Endothelial cell of umbilical vein (primary cell): ENCODE data around the gene TENT4A. TPM values are rescaled to one million over a fixed set of nuclear protein-coding genes. Genes with fewer than 3 reads are reported as not detected.

Source experiments
- BruUV-seq: library from RNA; stranded (reverse); fragments of 400-500 nt; replicated peaks from 2 replicates; lab custom pipeline; 2021; lab: Mats Ljungman, UMichigan
- CTCF ChIA-PET: fragments of 300-600, 350-600 bp; sonication (Branson Sonifier 250); formaldehyde crosslinking; loops from one replicate; lab custom pipeline; 2021; ENCODE audit warnings: antibody characterized with exemption, inconsistent platforms; lab: Charles Lee
- POLR2A ChIA-PET: fragments of 300-600, 350-600 bp; sonication (Branson Sonifier 250); formaldehyde crosslinking; loops from one replicate; lab custom pipeline; 2021; ENCODE audit warnings: antibody characterized with exemption, inconsistent platforms; lab: Charles Lee
- DNase-seq: peaks from one replicate; pipeline ENCODE4 v3.0.0-alpha.2; 2011; ENCODE audit warnings: low read depth, low spot score
- FAIRE-seq: peaks from 2 replicates; lab custom pipeline; 2011; peaks lifted over from hg19 to GRCh38; lab: Jason Lieb, UNC
- H2AFZ ChIP-seq: 2 replicates; pipeline ENCODE4 v1.6.0; 2012; ENCODE audit warnings: low read depth, low read length, control low read depth, inconsistent platforms
- H3K27ac ChIP-seq: 2 replicates; pipeline ENCODE4 v1.5.1; 2011; ENCODE audit warnings: low read depth, mild to moderate bottlenecking, control low read depth, low read length, moderate library complexity; ENCODE audit not compliant: insufficient read depth
- H3K27me3 ChIP-seq, 2 experiments: 2 replicates each; pipeline versions ENCODE4 v1.6.0 to v1.6.1; 2011; ENCODE audit warnings: low read length in 2 of 2, mixed read lengths in 1 of 2; ENCODE audit not compliant: control insufficient read depth in 2 of 2, insufficient read depth in 2 of 2
- H3K36me3 ChIP-seq, 2 experiments: 2 replicates in 1 of 2; 3 replicates in 1 of 2; pipeline ENCODE4 v1.5.1; 2011; ENCODE audit warnings: low read length in 2 of 2, mild to moderate bottlenecking in 1 of 2, moderate library complexity in 1 of 2; ENCODE audit not compliant: control insufficient read depth in 2 of 2, insufficient read depth in 2 of 2; ENCODE audit errors: extremely low read depth in 1 of 2
- H3K4me1 ChIP-seq: 3 replicates; pipeline ENCODE4 v1.5.1; 2011; ENCODE audit warnings: mild to moderate bottlenecking, low read length; ENCODE audit not compliant: control insufficient read depth, insufficient read depth; ENCODE audit errors: extremely low read depth
- H3K4me2 ChIP-seq: 2 replicates; pipeline ENCODE4 v1.6.1; 2011; ENCODE audit warnings: low read length, control low read depth, mixed read lengths; ENCODE audit not compliant: insufficient read depth
- H3K4me3 ChIP-seq, 3 experiments: fragments of 200-600 bp in 1 of 3; sonication (generic), shearing (Covaris generic) in 1 of 3; replicated peaks in 1 of 3; 2 replicates each; pipeline ENCODE4 v1.5.1; 2011 to 2016; ENCODE audit warnings: control low read depth in 3 of 3, low read length in 3 of 3, mild to moderate bottlenecking in 2 of 3, inconsistent platforms in 1 of 3, low read depth in 1 of 3, moderate library complexity in 1 of 3; ENCODE audit not compliant: insufficient read depth in 1 of 3
- H3K79me2 ChIP-seq: 2 replicates; pipeline ENCODE4 v1.6.0; 2012; ENCODE audit warnings: low read length, inconsistent platforms; ENCODE audit not compliant: control insufficient read depth, insufficient read depth
- H3K9ac ChIP-seq: replicated peaks from 2 replicates; pipeline ENCODE3; 2011; ENCODE audit warnings: low read length, control low read depth; ENCODE audit not compliant: insufficient read depth; ENCODE audit errors: extremely low read depth
- H3K9me1 ChIP-seq: replicated peaks from 3 replicates; pipeline ENCODE4 v1.6.0; 2011; ENCODE audit warnings: mild to moderate bottlenecking, low read length; ENCODE audit not compliant: control insufficient read depth, insufficient read depth; ENCODE audit errors: extremely low read depth
- H3K9me3 ChIP-seq: replicated peaks from 2 replicates; pipeline ENCODE4 v1.5.1; 2012; ENCODE audit warnings: low read length, inconsistent platforms; ENCODE audit not compliant: control insufficient read depth, insufficient read depth
- H4K20me1 ChIP-seq: replicated peaks from 2 replicates; pipeline ENCODE3; 2011; ENCODE audit warnings: mild to moderate bottlenecking, low read length; ENCODE audit not compliant: control insufficient read depth, insufficient read depth; ENCODE audit errors: extremely low read depth
- CTCF ChIP-seq, 2 donors: IDR thresholded peaks; 1 replicate in 1 of 2; 2 replicates in 1 of 2; pipeline ENCODE4 v1.5.1; 2011; ENCODE audit warnings: low read length in 2 of 2, mild to moderate bottlenecking in 2 of 2, moderate library complexity in 2 of 2, control low read depth in 1 of 2, inconsistent platforms in 1 of 2, low read depth in 1 of 2; ENCODE audit not compliant: insufficient read depth in 1 of 2; ENCODE audit errors: extremely low read depth in 1 of 2
- EZH2 ChIP-seq: IDR thresholded peaks from 2 replicates; pipeline ENCODE4 v1.6.1; 2012; ENCODE audit warnings: borderline replicate concordance, low read depth, mild to moderate bottlenecking, moderate library complexity, low read length, inconsistent platforms; ENCODE audit not compliant: severe bottlenecking
- FOS ChIP-seq: IDR thresholded peaks from 2 replicates; pipeline ENCODE4 v1.6.1; 2011; ENCODE audit warnings: mild to moderate bottlenecking, low read length, moderate library complexity, borderline replicate concordance; ENCODE audit not compliant: insufficient read depth
- GATA2 ChIP-seq: IDR thresholded peaks from 2 replicates; pipeline ENCODE4 v1.7.0; 2011; ENCODE audit warnings: low read depth, mild to moderate bottlenecking, moderate library complexity, mixed read lengths, low read length; ENCODE audit not compliant: insufficient read length, insufficient read depth
- JUN ChIP-seq: IDR thresholded peaks from 2 replicates; pipeline ENCODE4 v1.6.1; 2011; ENCODE audit warnings: borderline replicate concordance, low read depth; ENCODE audit not compliant: insufficient read length, insufficient read depth
- MAX ChIP-seq: IDR thresholded peaks from 2 replicates; pipeline ENCODE4 v1.6.1; 2011; ENCODE audit not compliant: insufficient read depth, insufficient read length
- MYC ChIP-seq: IDR thresholded peaks from one replicate; pipeline ENCODE4 v1.6.1; 2011; ENCODE audit warnings: mild to moderate bottlenecking, low read depth, low read length
- POLR2A ChIP-seq: IDR thresholded peaks from 2 replicates; pipeline ENCODE4 v1.6.1; 2012; ENCODE audit warnings: low read depth, mild to moderate bottlenecking, control low read depth, low read length
- POLR2AphosphoS5 ChIP-seq: IDR thresholded peaks from 2 replicates; pipeline ENCODE4 v1.6.1; 2012; ENCODE audit warnings: low read depth, mild to moderate bottlenecking, control low read depth, low read length, moderate library complexity; ENCODE audit not compliant: insufficient read depth
- dilution Hi-C: fragments of 300-500 bp; cut with MboI; formaldehyde crosslinking; loops from one replicate; pipeline ENCODE4 v1.15.0; 2019; ENCODE audit warnings: low sequenced_read_pairs; ENCODE audit not compliant: extremely low pct_ligation_motif_present
- intact Hi-C: fragments of 100-400 bp; cut with micrococcal nuclease; formaldehyde crosslinking; loops from one replicate; pipeline ENCODE4 v1.10.0; 2022
- polyA plus RNA-seq, 4 experiments: library from polyadenylated mRNA; depleted of rRNA in 3 of 4; stranded (reverse) in 3 of 4; unstranded in 1 of 4; fragments of >200 nt; gene quantifications; 2 replicates each; pipeline versions ENCODE4 v1.2.1 to v1.2.3, GENCODE V29; 2011 to 2012; ENCODE audit warnings: missing spikeins in 1 of 4
- total RNA-seq: library from RNA; stranded (reverse); gene quantifications from 2 replicates; pipeline ENCODE4 v1.2.3, GENCODE V29; 2021

Gene TENT4A
- total and polyA plus RNA-seq, 2 donors (not counting 3 experiments of a cell fraction or from before 2014, with no cell fraction given): 10.2 to 35.4 TPM

GRCh38 chr5:6699357-6699756 is 13.9 kb upstream of the TENT4A start:
- FAIRE-seq: no peak
- no peaks in the 10 kb centered on the region for H3K9me3 ChIP-seq
- H3K79me2 ChIP-seq: no peaks in the 10 kb centered on the region
- CTCF ChIA-PET: interaction anchor here (1.0 kb wide), 1 partner anchor 46 kb away, joined by 3 read pairs; no protein-coding TSS in a partner anchor
- POLR2A ChIA-PET: no interaction called here
- H3K4me1 ChIP-seq: no peaks in the 10 kb centered on the region
- no TSS peak for BruUV-seq
- no peaks in the 10 kb centered on the region for H3K9me1 ChIP-seq
- no peaks in the 10 kb centered on the region for H4K20me1 ChIP-seq
- intact Hi-C loops (no loop called here), dilution Hi-C loops (no loop called here)
- no peak overlapping the region for H3K4me3 ChIP-seq
- H3K4me2 ChIP-seq: no peak overlapping the region
- H3K9ac ChIP-seq: no peak overlapping the region
- H3K36me3 ChIP-seq: no peaks in the 10 kb centered on the region
- TF ChIP-seq GATA2 (no peak), MYC (no peak), MAX (no peak), POLR2AphosphoS5 (no peak), FOS (no peak), JUN (no peak), EZH2 (no peak), CTCF (IDR thresholded peaks at IDR 0.05; ENCODE audit: extremely low read depth in 1 of 2, insufficient read depth in 1 of 2, low read depth in 1 of 2, low read length in 2 of 2) (no peak), POLR2A (no peak)
- H3K27ac ChIP-seq: no peak overlapping the region
- no peak for DNase-seq
- H2AFZ ChIP-seq: no peak overlapping the region
- peaks cover 3 to 30% of the 10 kb centered on the region in 2 experiments for H3K27me3 ChIP-seq
